Esophagus muscularis mucosa (tissue), 3 donors: ENCODE measurements around the gene CA12.

ENCODE experiments used
- CTCF ChIP-seq, 3 experiments: fragments of 200-600 bp in 2 of 3; fragments of 450-650 bp in 1 of 3; sonication (generic) in 2 of 3; IDR thresholded peaks; one replicate each; pipeline ENCODE4 v1.5.1; 2017 to 2019; ENCODE audit warnings: antibody characterized with exemption in 3 of 3, mild to moderate bottlenecking in 2 of 3, moderate library complexity in 1 of 3
- POLR2AphosphoS5 ChIP-seq, 2 donors: sonication (generic); formaldehyde crosslinking; IDR thresholded peaks; one replicate each; pipeline ENCODE4 v1.6.1; 2017; ENCODE audit warnings: antibody characterized with exemption in 2 of 2

GRCh38 chr15:63351170-63351569, 30.5 kb downstream of the CA12 start:
- TF ChIP-seq CTCF (IDR thresholded peaks at IDR 0.05) = no peak
- no peak for TF ChIP-seq POLR2AphosphoS5 (IDR thresholded peaks at IDR 0.05)
